Stimulated activated CD4-positive, alpha-beta T cell treated with anti-CD3 and anti-CD28 coated beads, Interleukin-1b, Interleukin-23, amount 100 ng/mL, for 1 hour (primary cell): ENCODE data around the gene MXRA5.
"Not testable (repeated sequence)": the region's sequence is repeated elsewhere in the genome, so short reads cannot be mapped to it uniquely, and the experiment has no call there.

Experiments used
- DNase-seq, 2 donors: peaks; one replicate each; pipeline ENCODE4 v3.0.0-alpha.2; 2020; ENCODE audit warnings: low read depth in 2 of 2

Gene MXRA5

DNA sequence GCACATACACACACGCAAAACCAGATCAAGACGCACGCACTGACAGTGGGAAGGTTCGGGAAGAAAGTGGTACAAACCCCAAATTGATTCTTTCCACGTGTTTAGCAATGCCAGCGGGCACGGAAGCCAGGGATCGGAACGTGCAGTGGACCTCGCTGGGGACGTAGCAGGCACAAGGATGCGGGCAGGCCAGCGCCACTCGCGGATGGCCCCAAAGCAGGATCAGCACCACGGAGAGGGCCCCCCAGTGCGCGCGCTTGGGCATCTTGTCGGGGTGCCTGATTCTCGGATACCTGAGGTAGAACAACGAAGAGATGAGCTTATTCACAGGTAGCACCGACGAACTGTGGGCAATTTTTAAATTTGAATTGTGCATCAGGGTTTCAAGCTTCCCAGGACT, 2.9 kb downstream of the MXRA5 start:
- DNase-seq: not testable (repeated sequence)

DNA sequence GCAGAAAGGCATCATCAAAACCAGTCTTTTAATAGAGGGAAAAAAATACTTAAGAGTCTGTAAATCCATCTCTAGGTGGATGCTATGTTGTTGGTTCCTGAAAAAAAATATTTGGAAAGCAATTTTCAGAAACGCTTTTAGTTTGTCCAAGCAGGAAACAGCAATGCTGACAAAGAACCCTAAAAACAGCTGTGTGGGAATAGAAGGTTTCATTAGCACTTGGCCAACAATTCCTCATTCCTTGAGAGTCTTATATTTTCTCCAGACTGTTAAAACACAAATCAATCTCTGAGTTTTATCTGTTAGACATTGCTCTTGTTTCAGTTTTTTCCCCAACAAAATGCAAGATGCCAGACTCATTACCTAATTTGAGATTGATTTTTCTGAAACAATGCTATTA, 6.4 kb downstream of the MXRA5 start:
- no peak for DNase-seq

DNA sequence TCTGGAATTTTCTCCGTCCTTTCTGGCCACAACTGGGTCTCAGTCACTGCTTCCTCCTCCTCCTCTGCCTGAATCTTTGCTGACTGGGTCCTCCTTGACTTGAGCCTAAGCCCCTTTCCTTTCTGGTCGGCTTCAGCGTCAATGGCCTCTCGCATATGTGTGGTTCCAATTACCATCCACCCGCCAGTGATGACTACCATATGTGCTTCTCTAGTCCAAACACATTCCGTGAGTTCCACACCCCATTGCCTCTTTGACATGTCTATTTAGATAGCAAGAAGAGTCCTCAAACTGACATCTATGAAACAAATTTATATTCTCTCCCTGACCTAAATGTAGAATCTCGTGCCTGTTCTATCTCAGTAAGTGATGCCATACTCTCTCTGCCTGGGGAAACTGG, 19.8 kb downstream of the MXRA5 start:
- no peak for DNase-seq

DNA sequence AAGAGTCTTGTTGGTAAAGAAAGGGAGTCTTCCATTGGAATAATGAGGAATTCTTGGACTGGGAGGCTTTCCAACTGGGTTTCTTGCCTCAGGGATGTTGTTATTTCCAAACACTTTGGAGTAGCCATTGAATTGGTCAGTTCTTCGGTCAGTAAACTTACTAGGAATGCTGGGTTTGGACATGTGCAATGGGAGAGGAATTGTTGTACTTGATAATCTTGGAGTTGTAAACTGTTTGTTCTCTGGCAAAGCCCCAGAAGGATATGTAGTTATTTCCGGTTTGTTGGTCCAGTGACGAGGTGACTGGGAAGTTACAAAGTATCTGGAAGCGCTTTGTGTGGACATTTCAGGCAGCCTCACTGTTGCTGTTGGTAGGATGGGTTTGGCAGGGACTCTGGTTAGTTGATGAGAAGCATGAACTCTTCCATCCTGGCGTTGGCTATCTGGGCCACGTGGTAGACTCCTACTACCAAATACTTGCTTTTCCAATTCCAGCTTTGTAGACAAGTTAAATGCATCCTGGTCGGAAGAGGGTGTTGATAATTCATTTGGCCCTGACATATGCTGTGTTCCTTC, 25.9 kb downstream of the MXRA5 start:
- DNase-seq: no peak

DNA sequence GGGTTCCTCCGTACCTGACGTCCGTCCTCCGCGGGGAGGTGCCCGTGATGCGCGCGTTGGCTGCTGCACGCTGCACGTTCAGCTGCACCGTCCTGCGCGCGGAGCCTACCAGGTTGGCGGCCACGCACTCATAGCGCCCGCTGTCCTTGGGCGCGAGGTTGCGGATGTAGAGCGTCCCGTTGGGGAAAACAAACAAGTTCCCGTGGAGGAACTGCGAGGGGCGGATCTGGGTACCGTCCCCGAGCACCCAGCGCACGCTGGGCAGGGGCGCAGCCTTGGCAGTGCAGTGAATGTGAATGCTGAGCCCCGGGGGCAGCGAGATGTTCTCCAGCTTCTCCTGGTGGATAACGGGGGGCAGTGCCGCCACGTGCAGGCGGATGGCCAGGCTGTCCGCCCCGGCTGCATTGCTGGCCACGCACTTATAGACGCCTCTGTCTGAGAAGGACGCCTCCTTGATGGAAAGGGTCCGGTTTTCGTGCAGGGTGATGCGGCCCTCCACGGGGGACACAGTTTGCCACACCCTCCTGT, 29.2 kb downstream of the MXRA5 start:
- DNase-seq: no peak

DNA sequence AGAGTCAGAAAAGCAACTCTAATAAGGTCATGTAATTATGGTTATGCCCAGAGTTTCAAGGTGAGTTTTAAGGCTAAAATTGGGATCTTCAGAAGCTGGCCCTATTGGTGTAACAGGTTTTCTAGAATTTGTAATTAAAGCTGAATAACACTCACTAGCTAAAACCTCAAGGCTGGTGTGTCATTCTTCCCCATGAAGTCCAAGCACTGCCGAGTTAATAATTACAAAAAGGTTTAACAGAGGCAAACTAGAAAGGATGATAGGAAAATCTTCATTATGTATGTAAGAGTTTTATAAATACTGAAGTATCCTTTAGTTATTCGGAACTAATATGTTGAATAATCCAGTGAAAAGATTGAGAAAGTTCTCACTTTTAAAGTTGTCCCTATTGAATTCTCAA, 34.3 kb downstream of the MXRA5 start:
- DNase-seq: no peak

DNA sequence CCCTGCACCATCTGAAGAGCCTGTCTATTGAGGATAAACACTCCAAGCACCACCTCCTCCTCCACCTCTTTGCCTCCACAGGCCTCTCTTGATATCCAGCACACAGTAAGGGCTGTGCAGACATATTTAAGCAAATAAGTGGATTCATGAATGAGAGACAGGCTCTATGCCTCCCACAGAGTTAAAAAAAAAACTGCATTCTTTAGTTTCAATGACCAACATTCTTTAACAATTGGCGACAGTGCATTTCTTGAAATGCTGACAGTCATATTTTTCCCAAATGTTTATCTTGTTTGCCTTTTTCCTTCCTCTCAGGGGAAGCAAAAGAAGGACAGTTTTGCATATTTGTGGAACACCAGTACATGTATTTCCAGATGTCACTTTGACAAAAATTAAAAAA, 38.6 kb downstream of the MXRA5 start:
- DNase-seq: no peak

DNA sequence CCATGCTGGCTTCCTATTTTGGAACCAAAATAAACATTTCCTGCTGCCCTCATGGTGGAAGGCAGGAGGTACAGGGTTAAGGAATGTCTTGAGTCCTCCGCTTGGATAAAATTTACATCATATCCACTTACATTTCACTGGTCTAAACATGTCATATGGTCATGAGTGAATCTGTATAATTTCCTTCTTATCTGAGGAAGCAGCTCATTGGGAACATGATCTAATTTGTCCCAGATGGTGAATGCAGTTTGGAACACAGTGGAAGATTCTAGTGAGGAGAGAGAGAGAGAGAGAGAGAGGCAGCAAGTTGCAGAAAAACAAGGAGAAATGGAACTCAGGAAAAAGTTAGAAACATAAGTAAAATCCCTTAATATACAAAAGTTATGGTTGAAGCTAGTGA, 46.8 kb downstream of the MXRA5 start:
- no peak for DNase-seq

DNA sequence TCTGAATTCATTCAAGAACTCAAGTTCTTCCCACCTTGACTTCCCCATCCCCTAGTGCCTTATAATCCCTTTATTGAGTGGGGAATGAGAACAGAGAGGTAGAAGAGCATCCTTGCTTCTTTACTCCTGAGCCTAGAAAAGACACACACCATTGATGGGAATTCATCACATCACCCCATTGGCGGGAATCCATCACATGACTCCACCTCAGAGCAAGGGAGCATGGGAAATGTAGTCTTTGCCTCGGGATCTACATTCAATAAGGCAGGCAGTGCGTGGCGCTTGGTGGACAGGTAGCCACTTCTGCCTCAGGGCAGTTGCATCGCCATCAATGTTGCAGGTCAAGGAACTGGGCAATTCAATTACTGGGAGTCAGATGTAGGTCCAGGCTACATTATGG, 50.7 kb downstream of the MXRA5 start:
- DNase-seq: no peak

DNA sequence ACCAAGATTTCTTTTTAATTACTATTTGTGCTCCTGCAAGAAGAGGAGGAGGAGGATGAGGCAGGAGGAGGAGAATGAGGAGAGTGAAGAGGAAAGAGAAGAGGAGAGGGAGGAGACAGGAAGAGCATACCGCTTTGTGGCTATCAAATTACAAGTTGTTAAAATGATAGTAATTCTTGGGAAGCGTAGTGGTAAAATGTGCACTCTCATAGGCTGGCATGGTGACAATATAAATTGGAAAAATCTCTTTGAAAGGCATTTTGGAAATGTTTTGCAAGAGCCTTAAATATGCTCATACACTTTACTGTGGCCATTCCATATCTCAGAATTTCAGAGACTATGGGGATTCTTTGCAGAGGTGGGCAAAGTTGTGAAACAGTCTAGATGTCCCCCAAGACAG, 53.2 kb downstream of the MXRA5 start:
- no peak for DNase-seq

DNA sequence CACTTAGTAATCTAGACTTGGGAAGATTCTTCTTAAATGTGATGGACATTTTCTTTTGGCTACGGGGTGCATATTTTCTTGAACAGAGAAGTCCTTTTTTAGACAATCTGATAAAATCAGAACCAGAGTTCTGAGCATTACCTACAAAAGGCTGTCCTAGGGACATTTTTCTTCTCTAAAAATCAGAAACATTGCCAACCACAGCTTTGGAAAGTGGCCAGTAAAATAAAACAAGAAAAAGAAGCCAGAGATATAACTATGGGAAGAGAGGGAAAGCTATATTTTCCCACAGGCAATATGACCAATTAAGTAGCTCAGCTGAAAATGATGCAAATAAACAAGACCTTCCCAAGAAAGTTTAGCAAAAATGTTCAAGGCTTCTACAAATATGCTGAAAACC, 55.9 kb downstream of the MXRA5 start:
- no peak for DNase-seq

DNA sequence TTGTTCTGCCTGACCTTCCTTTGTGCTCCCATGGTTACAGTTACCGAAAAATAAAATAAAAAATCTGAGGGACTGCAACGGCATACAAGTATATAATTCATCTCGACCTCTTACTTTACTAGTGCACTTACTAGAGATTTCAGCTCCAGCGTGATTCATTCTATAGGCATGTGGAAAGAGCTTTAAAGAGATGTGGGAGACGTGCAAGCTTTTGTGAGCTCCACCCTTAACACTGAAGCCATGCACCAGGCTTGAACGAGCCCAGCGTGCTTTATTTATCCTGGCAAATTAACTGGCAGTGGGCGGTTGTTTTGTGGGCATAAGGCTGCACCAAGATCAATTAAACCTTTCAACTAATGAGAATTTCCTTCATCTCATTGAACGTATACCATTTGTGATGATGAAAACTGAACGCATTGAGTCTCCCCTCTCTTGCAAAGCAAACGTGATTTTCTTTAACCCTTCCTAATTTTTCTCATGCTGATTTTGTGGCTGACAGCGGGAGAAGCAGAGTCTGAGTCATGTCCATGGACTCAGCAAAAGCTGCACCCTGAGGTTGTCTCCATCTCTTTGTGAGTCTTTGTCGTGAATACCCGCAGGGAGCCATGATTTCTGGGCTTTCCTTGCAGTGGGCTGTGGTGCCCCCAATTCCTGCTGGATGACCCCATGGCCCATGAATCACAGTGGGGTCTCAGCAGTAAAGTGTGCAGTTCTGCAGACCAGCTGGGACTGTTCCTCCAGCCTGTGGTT, 60.1 kb downstream of the MXRA5 start:
- no peak for DNase-seq

DNA sequence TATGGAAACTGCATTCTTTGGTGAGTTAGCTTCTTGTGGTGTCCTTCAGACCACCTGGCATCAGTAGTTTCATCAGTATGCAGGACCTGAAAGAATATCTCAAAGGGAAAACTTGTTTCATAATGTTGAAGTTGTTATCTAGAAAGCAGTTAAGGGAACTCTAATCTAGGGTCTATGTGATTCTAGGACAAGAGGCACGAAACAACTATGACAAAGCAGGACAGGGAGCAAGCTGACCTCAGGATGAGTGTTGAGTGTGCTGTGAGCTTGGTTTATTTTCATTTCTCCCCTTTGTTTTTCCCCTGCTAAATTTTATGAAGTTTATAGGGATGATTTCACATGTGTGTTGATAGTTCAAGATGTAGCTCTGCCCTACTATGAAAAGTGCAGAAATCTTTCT, 65.7 kb downstream of the MXRA5 start:
- no peak for DNase-seq

DNA sequence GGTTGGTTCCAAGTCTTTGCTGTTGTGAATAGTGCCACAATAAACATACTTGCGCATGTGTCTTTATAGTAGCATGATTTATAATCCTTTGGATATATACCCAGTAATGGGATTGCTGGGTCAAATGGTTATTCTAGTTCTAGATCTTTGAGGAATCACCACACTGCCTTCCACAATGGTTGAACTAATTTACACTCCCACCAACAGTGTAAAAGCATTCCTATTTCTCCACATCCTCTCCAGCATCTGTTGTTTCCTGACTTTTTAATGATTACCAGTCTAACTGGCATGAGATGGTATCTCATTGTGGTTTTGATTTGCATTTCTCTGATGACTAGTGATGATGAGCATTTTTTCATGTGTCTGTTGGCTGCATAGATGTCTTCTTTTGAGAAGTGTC, 72.8 kb downstream of the MXRA5 start:
- DNase-seq: not testable (repeated sequence)

DNA sequence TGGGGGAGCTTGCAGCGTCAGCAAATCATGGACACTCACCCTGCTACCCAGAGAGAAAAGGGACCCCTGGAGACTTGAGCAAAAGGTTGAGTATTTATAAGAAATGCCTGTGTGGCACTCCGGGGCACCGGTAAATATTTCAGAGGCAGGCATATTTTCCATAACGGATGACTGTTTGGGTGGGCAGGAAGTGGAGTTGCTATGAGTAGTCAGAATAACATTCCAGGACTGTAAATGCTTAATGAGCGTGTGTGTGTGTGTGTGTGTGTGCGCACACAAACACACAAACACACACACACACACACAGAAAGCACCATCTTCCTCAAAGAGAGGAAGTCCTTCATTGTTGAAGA, 74.6 kb downstream of the MXRA5 start:
- no peak for DNase-seq

DNA sequence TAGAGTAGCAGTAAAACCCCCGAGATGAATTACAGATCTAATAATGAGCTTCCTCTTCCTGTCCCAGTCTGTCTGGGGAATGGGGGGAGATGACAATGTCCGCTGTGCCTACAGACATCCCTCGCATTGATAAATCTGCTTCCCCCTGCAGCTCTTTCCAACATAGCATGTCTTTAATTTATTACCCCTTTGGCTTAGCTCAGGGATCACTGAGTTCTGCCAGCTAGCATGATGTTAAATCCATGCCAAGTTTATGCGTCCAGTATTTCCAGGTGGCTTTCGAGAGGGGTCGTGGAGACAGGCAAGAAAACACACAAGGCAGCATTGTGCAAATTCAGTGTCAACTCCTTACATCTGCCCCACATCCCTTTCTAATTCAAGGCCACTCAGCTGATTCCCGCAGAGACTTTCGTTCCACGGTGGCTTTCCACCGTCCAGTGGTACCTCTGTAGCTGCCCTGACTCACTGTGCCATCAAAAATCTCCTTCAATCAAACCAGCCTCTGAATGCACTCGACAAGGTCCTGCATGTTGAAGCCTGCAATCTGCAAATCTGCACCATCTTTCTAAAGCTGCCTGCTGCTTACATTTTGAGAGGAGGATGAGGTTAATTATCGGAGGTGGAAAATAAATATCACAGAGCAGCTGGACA, 75.1 kb downstream of the MXRA5 start:
- DNase-seq: no peak

DNA sequence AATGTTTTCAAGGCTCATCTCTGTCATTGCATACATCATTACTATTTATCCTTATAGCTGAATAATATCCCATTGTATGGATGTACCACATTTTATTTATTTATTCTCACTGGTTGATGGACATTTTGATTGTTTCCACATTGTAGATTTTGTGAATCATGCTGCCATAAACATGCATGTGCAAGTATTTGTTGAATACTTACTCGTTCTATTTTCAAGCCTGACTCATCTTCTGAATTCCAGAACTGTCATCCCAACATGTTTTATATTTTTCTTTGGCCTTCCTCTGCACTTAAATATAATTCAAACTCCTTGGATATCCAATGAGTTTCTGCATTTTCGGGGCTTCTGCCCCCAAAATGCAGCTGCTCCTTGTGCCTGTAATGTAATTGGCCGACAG, 77.6 kb downstream of the MXRA5 start:
- no peak for DNase-seq

DNA sequence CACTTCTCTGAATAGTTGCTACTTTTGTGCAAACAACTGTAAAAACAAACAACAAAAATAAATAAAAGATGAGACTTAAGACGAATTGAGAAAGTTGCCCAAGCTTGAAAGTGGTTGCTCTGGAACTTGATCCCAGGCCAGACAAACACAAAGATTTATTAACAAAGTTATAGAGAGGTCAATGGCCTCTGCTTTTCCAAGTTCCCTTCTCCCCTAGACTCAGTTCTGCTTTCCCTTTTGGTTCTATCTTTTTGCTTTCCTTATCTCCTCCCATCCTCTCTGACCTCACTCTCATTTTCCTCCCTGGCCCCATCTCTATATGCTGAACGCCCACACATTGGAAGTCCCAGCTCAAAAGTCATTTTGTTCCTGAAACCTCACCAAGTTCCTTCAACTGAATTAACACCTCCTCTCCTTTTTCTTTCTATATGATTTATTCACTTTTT, 82.7 kb downstream of the MXRA5 start:
- no peak for DNase-seq

DNA sequence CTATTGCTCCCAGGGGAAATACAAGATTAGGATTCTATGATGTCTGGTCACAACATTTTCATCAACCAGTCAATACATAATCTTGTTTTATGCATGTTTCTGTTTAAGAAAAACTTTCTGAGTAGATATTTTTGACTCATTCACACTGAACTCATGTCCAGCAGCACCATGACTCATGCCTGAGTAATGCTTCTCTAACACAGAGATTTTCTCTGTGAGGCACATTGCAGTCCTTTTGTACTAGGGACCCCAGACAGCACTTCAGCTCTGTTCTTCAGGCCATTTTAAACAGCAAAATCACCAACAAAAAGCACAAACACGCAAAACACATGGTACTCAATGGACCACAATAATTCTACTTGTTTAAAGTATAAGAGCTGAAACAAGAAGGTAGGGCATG, 83.6 kb downstream of the MXRA5 start:
- no peak for DNase-seq
